Renal cortical epithelial cell (primary cell): ENCODE data around the gene DAPK1. TPM values are rescaled to one million over a fixed set of nuclear protein-coding genes. Genes with fewer than 3 reads are reported as not detected.

ENCODE experiments used
- DNase-seq: peaks from one replicate; pipeline ENCODE4 v3.0.0-alpha.2; 2011; ENCODE audit warnings: low read depth
- total RNA-seq: library from RNA; depleted of rRNA; stranded (reverse); fragments of >200 nt; gene quantifications from 2 replicates; pipeline ENCODE4 v1.2.3, GENCODE V29; 2014

Gene DAPK1
- total RNA-seq, 1 donor from 2014 or later, result 263 TPM

- no peak for DNase-seq
These were observed 71.4 kb downstream of the DAPK1 start for GRCh38 chr9:87569008-87569509.

- peak; percentile 69 for DNase-seq
These were observed 71.9 kb downstream of the DAPK1 start for GRCh38 chr9:87569518-87569917.

DNA sequence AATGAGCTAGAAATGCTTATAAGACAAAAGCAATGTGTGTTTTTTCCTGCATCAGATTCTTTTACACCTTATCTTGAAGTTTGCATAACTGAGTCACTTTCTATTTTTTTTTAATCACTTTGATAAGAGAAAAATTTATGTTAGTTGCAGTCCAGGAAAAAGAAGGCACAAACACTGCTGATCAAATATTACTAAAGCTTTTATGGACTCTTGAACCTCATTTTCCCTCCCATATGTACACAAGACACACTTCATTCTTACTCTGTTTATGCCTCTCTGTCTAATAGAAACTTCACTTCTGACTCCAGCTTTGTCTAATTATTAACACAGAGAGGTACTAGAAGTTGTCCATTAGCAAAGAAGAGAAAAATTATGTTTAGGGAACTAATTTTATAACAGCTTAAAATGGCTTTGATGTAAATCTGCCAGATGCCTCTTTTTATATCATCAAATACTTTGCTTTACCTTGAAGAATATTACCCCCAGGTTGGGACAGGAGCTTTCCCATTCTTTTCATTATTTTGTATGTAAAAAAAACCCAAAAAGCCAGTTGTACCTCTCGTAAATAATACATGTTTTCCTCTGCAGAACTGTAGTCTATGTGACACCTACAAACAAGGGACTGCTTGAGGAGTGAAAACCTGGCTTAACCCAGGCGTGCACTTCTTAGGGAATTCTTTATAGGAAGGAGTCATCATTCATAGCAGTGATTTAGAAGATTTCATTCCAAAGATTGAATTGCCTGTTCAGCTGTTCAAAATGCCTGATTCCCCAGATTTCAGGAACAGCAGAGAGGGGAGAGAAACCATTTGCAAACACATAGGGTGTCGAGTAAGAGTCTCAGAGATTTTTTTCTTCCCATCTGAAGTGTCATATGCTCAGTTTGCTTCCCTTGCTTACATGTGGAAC, 72.6 kb downstream of the DAPK1 start:
- DNase-seq, result peak; percentile 81

- no peak for DNase-seq
These were observed 75.1 kb downstream of the DAPK1 start for GRCh38 chr9:87572719-87573118.

- DNase-seq, result no peak
These were observed 76.2 kb downstream of the DAPK1 start for GRCh38 chr9:87573841-87574342.

DNA sequence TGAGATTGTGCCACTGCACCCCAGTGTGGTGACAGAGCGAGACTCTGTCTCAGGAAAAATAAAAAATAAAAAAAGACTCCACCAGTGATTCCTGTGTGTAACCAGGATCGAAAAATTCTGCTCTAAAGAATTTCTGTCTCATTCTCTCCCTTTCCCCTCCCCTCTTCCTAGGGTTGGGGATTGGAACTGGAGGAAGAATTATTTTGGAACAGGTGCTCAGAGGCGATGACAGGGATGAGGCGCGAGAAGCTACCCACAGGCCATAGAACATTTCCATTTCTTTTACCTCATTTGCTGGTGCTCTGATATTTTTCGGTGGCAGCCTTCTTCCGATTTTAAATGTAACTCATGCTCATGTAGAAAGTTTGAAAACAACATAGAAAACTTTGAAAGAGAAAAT, 80.1 kb downstream of the DAPK1 start:
- no peak for DNase-seq

- no peak for DNase-seq
These were observed 81.0 kb downstream of the DAPK1 start for GRCh38 chr9:87578625-87579024.

- DNase-seq, result peak; percentile 58
These were observed 82.3 kb downstream of the DAPK1 start for GRCh38 chr9:87579781-87580541.

- DNase-seq, result no peak
These were observed 83.3 kb downstream of the DAPK1 start for GRCh38 chr9:87580941-87581438.

GRCh38 chr9:87581513-87581912, 83.8 kb downstream of the DAPK1 start:
- peak; percentile 43 for DNase-seq

DNA sequence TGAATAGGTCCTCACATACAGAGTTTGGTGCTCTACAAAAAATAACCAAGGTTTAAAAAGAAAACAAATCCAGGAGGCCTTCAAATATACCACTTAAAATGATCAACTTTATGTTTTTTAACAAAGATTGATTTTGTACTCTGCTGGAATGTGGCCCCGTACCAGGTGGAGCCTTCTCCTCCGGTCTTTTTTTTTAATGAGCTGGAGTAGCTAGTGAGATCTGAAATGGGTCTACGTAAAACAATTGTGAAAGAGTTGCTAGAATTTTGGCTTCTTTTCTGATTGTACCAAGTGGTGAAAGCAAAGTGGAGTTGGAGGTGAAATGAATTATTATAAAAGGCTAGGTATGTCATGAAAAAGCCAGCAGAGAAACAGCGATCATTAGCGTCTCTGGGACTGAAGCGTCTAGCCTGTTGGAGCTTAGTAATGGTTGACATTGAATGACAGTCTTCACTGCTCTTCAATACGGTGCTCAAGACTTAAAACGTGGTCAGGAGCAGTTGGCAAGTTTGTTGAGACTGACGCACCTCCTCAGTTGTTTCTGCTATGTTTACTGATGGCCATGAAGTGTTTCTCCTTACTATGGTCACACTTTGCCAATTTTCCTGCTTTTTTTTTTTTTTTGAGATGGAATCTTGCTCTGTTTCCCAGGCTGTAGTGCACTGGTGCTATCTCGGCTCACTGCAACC, 84.4 kb downstream of the DAPK1 start:
- DNase-seq, result no peak

GRCh38 chr9:87584326-87584725, 86.7 kb downstream of the DAPK1 start:
- DNase-seq, result no peak

DNA sequence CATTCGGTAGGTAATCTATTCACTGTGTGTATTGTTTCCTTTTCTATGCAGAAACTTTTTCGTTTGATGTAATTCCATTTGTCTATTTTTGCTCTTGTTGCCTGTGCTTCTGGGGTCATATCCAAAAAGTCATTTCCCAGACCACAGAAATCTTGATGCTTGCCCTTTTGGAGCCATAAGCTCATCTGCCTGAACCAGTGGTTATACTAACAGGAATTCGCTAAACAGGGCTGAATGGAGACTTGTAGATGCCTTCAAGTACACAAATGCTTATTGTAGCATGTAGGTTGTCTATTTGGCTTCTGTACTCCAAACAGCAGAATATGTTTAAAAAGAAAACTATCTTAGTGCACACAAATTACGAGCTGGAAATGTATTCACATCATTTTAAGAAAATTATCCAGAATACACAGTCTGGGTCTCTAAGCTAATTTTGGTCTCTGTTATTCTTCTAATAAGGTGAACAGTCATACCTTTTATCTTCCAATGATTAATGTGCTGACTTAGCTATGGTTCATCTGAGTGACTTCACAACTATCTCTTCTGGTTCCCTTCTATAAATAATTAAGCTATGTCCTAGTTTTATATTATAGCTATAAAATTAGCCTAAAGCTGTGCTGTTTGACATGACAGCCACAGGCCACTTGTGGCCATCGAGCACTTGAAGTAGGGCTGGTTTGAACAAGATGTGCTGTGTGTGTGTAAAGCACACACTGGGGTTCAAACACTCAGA, 87.6 kb downstream of the DAPK1 start:
- no peak for DNase-seq

- peak; percentile 58 for DNase-seq
These were observed 89.2 kb downstream of the DAPK1 start for GRCh38 chr9:87586731-87587355.

DNA sequence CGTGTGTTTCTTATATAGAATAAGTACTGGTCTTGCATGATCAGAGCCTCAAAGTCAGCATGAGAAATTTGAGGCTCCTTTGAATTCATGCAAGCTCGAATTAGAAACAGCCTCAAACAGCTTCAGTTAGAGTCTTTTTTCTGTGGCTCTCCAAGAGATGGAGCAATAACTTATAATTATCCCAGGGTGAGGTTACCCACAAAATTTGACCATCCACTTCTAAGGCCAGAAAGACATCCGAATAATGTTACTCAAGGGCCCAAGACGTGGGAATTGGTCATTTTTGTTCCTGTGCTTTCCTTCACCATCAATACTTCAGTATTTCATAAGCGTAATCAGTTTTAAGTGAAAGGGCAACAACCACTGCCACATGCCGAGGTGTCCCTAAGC, 89.7 kb downstream of the DAPK1 start:
- no peak for DNase-seq

DNA sequence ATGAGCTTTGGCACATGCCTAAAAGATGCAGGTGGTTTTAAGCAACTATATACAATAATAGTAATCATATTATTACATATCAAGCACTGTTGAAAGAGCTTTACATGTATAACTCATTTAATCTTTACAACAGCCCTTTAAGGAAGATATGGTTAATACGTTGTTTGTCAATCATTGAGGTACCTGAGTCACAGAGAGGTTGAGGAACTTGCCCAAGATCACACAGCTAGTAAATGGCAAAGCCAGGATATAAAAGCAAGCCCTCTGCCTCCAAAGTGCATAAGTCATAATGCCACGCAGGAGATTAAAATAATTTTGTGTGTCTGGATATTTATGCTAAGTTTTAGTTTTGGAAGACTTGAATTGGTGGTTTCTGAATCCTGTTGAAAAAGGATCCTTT, 90.2 kb downstream of the DAPK1 start:
- DNase-seq, result no peak

GRCh38 chr9:87588339-87588738, 90.7 kb downstream of the DAPK1 start:
- no peak for DNase-seq

GRCh38 chr9:87590996-87591395, 93.3 kb downstream of the DAPK1 start:
- DNase-seq, result no peak

DNA sequence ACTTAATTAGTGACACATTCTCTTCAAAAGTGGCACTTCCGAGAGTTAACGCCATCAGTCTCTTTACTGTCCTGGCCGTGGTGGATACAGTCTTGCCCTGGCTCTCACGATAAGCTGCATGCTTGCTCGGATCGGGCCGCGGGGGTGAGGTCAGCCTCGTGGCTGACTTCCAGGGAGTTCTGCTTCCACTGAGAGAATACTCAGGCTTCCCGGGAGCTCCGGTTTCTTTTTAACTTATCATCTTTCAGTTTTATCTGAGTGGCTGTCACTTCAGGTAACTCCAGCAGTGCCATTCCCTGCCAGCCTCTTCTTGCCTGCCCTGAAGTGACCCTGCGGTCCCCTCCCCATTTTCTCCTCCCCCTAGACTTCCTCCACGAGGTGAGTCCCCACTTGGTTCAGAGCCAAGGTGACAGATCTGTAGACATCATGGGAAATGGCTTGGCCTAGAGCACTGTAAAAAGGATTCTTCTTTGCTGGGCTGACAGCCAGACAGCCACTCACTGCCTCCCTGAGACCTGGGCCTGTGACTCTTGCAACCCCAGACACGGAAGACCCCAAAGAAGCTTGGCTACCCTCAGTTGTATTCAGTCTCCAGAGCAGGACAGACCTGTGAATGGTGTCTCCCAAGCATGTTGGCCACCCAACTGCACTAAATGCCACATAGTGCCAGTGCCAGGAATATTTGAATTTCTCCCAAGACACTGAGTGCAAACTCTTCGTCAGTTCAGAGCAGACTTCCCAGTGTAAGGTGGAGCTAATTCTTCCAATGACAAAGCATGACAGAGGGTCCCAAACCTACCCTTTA, 95.1 kb downstream of the DAPK1 start:
- DNase-seq, result no peak
